Measurements from ENCODE around the gene USP17L13.
"Not testable (repeated sequence)": the region's sequence is repeated elsewhere in the genome, so short reads cannot be mapped to it uniquely, and the experiment has no call there.

USP17L13 gene

GRCh38 chr4:9253078-9253477 lies 28.4 kb downstream of the USP17L13 start, which contains the start of gene USP17L19:
Gene USP17L19, plus strand, starts transcription at chr4:9253378. Its CDS starts 0 bp downstream, at chr4:9253378.
- H3K4me1 ChIP-seq (ENCODE audit: control insufficient read depth in 5 of 5, insufficient read depth in 5 of 5, low read length in 5 of 5); H3K4me3 ChIP-seq (ENCODE audit: low read depth in 1 of 5, low read length in 5 of 5); H3K36me3 ChIP-seq (ENCODE audit: control insufficient read depth in 5 of 5, insufficient read depth in 5 of 5, low read length in 5 of 5); H3K27ac ChIP-seq (ENCODE audit: low read depth, low read length); H3K9ac ChIP-seq (ENCODE audit: low read length in 5 of 5); H3K9me3 ChIP-seq (ENCODE audit: control insufficient read depth in 5 of 5, low read length in 5 of 5); H3K27me3 ChIP-seq (ENCODE audit: control insufficient read depth in 5 of 5, insufficient read depth in 4 of 5, low read length in 5 of 5): not testable (repeated sequence)

- H3K27me3 ChIP-seq (ENCODE audit: control insufficient read depth in 5 of 5, insufficient read depth in 4 of 5, low read length in 5 of 5); H3K4me3 ChIP-seq (ENCODE audit: low read depth in 1 of 5, low read length in 5 of 5); H3K36me3 ChIP-seq (ENCODE audit: control insufficient read depth in 5 of 5, insufficient read depth in 5 of 5, low read length in 5 of 5); H3K9me3 ChIP-seq (ENCODE audit: control insufficient read depth in 5 of 5, low read length in 5 of 5); H3K4me1 ChIP-seq (ENCODE audit: control insufficient read depth in 5 of 5, insufficient read depth in 5 of 5, low read length in 5 of 5); H3K27ac ChIP-seq (ENCODE audit: low read depth, low read length); H3K9ac ChIP-seq (ENCODE audit: low read length in 5 of 5): not testable (repeated sequence)
These were observed 33.1 kb downstream of the USP17L13 start, which contains the start of gene USP17L20 for GRCh38 chr4:9257824-9258223. Gene USP17L20, plus strand, starts transcription at chr4:9258124. Its CDS starts 0 bp downstream, at chr4:9258124.

GRCh38 chr4:9262572-9262971 lies 37.9 kb downstream of the USP17L13 start, which contains the start of gene USP17L21:
Gene USP17L21, plus strand, starts transcription at chr4:9262872. Its CDS starts 0 bp downstream, at chr4:9262872.
- H3K4me3 ChIP-seq (ENCODE audit: low read depth in 1 of 5, low read length in 5 of 5); H3K9me3 ChIP-seq (ENCODE audit: control insufficient read depth in 5 of 5, low read length in 5 of 5); H3K4me1 ChIP-seq (ENCODE audit: control insufficient read depth in 5 of 5, insufficient read depth in 5 of 5, low read length in 5 of 5); H3K27ac ChIP-seq (ENCODE audit: low read depth, low read length); H3K27me3 ChIP-seq (ENCODE audit: control insufficient read depth in 5 of 5, insufficient read depth in 4 of 5, low read length in 5 of 5); H3K36me3 ChIP-seq (ENCODE audit: control insufficient read depth in 5 of 5, insufficient read depth in 5 of 5, low read length in 5 of 5); H3K9ac ChIP-seq (ENCODE audit: low read length in 5 of 5): not testable (repeated sequence)

- H3K4me1 ChIP-seq (ENCODE audit: control insufficient read depth in 5 of 5, insufficient read depth in 5 of 5, low read length in 5 of 5); H3K9me3 ChIP-seq (ENCODE audit: control insufficient read depth in 5 of 5, low read length in 5 of 5); H3K4me3 ChIP-seq (ENCODE audit: low read depth in 1 of 5, low read length in 5 of 5); H3K27me3 ChIP-seq (ENCODE audit: control insufficient read depth in 5 of 5, insufficient read depth in 4 of 5, low read length in 5 of 5); H3K36me3 ChIP-seq (ENCODE audit: control insufficient read depth in 5 of 5, insufficient read depth in 5 of 5, low read length in 5 of 5); H3K9ac ChIP-seq (ENCODE audit: low read length in 5 of 5); H3K27ac ChIP-seq (ENCODE audit: low read depth, low read length): not testable (repeated sequence)
These were observed 42.6 kb downstream of the USP17L13 start, which contains the start of gene USP17L22 for GRCh38 chr4:9267319-9267718. Gene USP17L22, plus strand, starts transcription at chr4:9267619. Its CDS starts 0 bp downstream, at chr4:9267619.

GRCh38 chr4:9271719-9272118 lies 47.0 kb downstream of the USP17L13 start:
- H3K36me3 ChIP-seq (ENCODE audit: control insufficient read depth in 5 of 5, insufficient read depth in 5 of 5, low read length in 5 of 5); H3K4me3 ChIP-seq (ENCODE audit: low read depth in 1 of 5, low read length in 5 of 5); H3K9me3 ChIP-seq (ENCODE audit: control insufficient read depth in 5 of 5, low read length in 5 of 5); H3K4me1 ChIP-seq (ENCODE audit: control insufficient read depth in 5 of 5, insufficient read depth in 5 of 5, low read length in 5 of 5); H3K27me3 ChIP-seq (ENCODE audit: control insufficient read depth in 5 of 5, insufficient read depth in 4 of 5, low read length in 5 of 5); H3K27ac ChIP-seq (ENCODE audit: low read depth, low read length); H3K9ac ChIP-seq (ENCODE audit: low read length in 5 of 5): not testable (repeated sequence)
